Lung (tissue), 12 donors: ENCODE data around the gene PTGDS. TPM values are rescaled to one million over a fixed set of nuclear protein-coding genes. Genes with fewer than 3 reads are reported as not detected.
A peak's percentile ranks its signal among the peaks of the same experiment; 100 is the strongest.

Experiments used
- ATAC-seq: fragments of 200-7000 bp; cut with Tn5 transposase; one replicate; pipeline ENCODE4 v1.9.1; 2020; ENCODE audit warnings: moderate number of reproducible peaks; ENCODE audit not compliant: insufficient read depth, low FRiP score
- DNase-seq, 3 donors: peaks; one replicate each; pipeline ENCODE4 v3.0.0-alpha.2; 2013 to 2017
- H3K27ac ChIP-seq, 2 donors: one replicate each; pipeline ENCODE4 v1.5.1; 2013; ENCODE audit warnings: mild to moderate bottlenecking in 2 of 2, moderate library complexity in 2 of 2, control low read depth in 1 of 2, inconsistent platforms in 1 of 2, low read depth in 1 of 2, low read length in 1 of 2
- H3K27me3 ChIP-seq, 3 donors: one replicate each; pipeline ENCODE4 v1.5.1; 2013; ENCODE audit warnings: low read length in 2 of 3; ENCODE audit not compliant: control insufficient read depth in 3 of 3, insufficient read depth in 3 of 3
- H3K36me3 ChIP-seq, 4 donors: one replicate each; pipeline ENCODE4 v1.5.1; 2013; ENCODE audit warnings: low read length in 4 of 4, mild to moderate bottlenecking in 1 of 4, moderate library complexity in 1 of 4; ENCODE audit not compliant: control insufficient read depth in 4 of 4, insufficient read depth in 4 of 4
- H3K4me1 ChIP-seq, 5 donors: one replicate each; pipeline ENCODE4 v1.5.1; 2013; ENCODE audit warnings: low read length in 5 of 5, mild to moderate bottlenecking in 2 of 5, moderate library complexity in 1 of 5; ENCODE audit not compliant: control insufficient read depth in 5 of 5, insufficient read depth in 5 of 5
- H3K4me3 ChIP-seq: one replicate; pipeline ENCODE4 v1.5.1; 2013; ENCODE audit warnings: mild to moderate bottlenecking, control low read depth, moderate library complexity
- H3K9ac ChIP-seq, 2 donors: one replicate each; pipeline ENCODE4 v1.5.1; 2013; ENCODE audit warnings: low read length in 2 of 2, control low read depth in 1 of 2; ENCODE audit not compliant: insufficient read depth in 1 of 2
- H3K9me3 ChIP-seq, 4 donors: one replicate each; pipeline ENCODE4 v1.5.1; 2013; ENCODE audit warnings: low read length in 3 of 4, mild to moderate bottlenecking in 1 of 4, moderate library complexity in 1 of 4; ENCODE audit not compliant: control insufficient read depth in 4 of 4, insufficient read depth in 3 of 4
- CTCF ChIP-seq: IDR thresholded peaks from 2 replicates; pipeline ENCODE4 v1.5.1; 2012; ENCODE audit warnings: mild to moderate bottlenecking; ENCODE audit errors: control extremely low read depth, extremely low read depth
- WGBS, 2 donors: extraction: QIAGEN DNeasy Blood & Tissue Kit; methylation state at CpG; one replicate each; pipeline ENCODE4 v1.1.7; 2013; 5-methylcytosine and 5-hydroxymethylcytosine counted together
- polyA plus RNA-seq, 2 donors: library from polyadenylated mRNA; stranded (reverse); fragments of 200-250 nt; gene quantifications; one replicate each; pipeline ENCODE4 v1.2.1, GENCODE V29; 2013
- total RNA-seq, 2 donors: library from RNA; depleted of rRNA in 1 of 2; stranded (reverse); fragments of >200 nt in 1 of 2; gene quantifications; one replicate each; pipeline ENCODE4 v1.2.1, GENCODE V29; 2014 to 2021
- donor health status: control.
- donor health status: control.
- donor health status: Bipolar disorder and iron deficiency.
- donor health status: healthy.
- donor health status: DM: yes; HTN: yes; CAD: no.

PTGDS gene
- total and polyA plus RNA-seq, 4 donors, result 19.4 to 159 (median 93.7) TPM

GRCh38 chr9:137023157-137023556 lies 45.9 kb downstream of the PTGDS start:
- no peak overlapping the region for H3K4me3 ChIP-seq
- H3K9me3 ChIP-seq, result no peaks in the 10 kb centered on the region
- DNase-seq (no peak), ATAC-seq (no peak)
- no peak overlapping the region for H3K9ac ChIP-seq
- peaks cover 0 to 6% (median 2%) of the 10 kb centered on the region in 4 donors for H3K36me3 ChIP-seq
- no peak overlapping the region for H3K27ac ChIP-seq
- H3K27me3 ChIP-seq, result no peaks in the 10 kb centered on the region
- TF ChIP-seq CTCF, result no peak
- peaks cover 0 to 10% (median 5%) of the 10 kb centered on the region in 5 donors for H3K4me1 ChIP-seq
- WGBS, 2 donors, result 80 to 86% methylated on average over 7 of the region's 7 CpGs

- no peak overlapping the region for H3K9ac ChIP-seq
- no peak for DNase-seq
- H3K4me3 ChIP-seq, result no peak overlapping the region
Measured at GRCh38 chr9:137023583-137023991, 46.3 kb downstream of the PTGDS start.

GRCh38 chr9:137025517-137025966 lies 48.2 kb downstream of the PTGDS start:
- WGBS, 2 donors, result 80 to 84% methylated on average over 18 to 21 of the region's 21 CpGs
- peak; percentile 20 to 62 (median 35) for DNase-seq
- Histone ChIP-seq H3K36me3 (no peaks in the 10 kb centered on the region), H3K9me3 (no peaks in the 10 kb centered on the region), H3K27me3 (peaks cover 0 to 3% (median 0%) of the 10 kb centered on the region in 3 donors), H3K4me1 (peaks cover 0 to 15% (median 13%) of the 10 kb centered on the region in 5 donors), H3K27ac (no peak overlapping the region), H3K9ac (no peak overlapping the region), H3K4me3 (no peak overlapping the region)
- no peak for TF ChIP-seq CTCF
- no peak for ATAC-seq

More at GRCh38 chr9:137023583-137023991, 46.3 kb downstream of the PTGDS start:
- Histone ChIP-seq H3K4me1 (peaks cover 0 to 10% (median 8%) of the 10 kb centered on the region in 5 donors), H3K27me3 (no peaks in the 10 kb centered on the region), H3K9me3 (no peaks in the 10 kb centered on the region), H3K27ac (no peak overlapping the region), H3K36me3 (peaks cover 0 to 5% (median 2%) of the 10 kb centered on the region in 4 donors)
- TF ChIP-seq CTCF, result no peak
- ATAC-seq, result no peak
- 84% methylated on average over 15 of the region's 15 CpGs for WGBS, 2 donors

GRCh38 chr9:137026384-137026783 lies 49.1 kb downstream of the PTGDS start:
- TF ChIP-seq CTCF, result no peak
- DNase-seq (no peak), ATAC-seq (no peak)
- Histone ChIP-seq H3K27me3 (peaks cover 0 to 3% (median 0%) of the 10 kb centered on the region in 3 donors), H3K9ac (no peak overlapping the region), H3K4me1 (peaks cover 0 to 15% (median 13%) of the 10 kb centered on the region in 5 donors), H3K4me3 (no peak overlapping the region), H3K27ac (no peak overlapping the region), H3K36me3 (no peaks in the 10 kb centered on the region), H3K9me3 (no peaks in the 10 kb centered on the region)
- WGBS, 2 donors, result 82 to 83% methylated on average over 2 of the region's 2 CpGs
